Tongue (tissue), 2 donors: Measurements from ENCODE around the gene SLC25A21. TPM values are rescaled to one million over a fixed set of nuclear protein-coding genes. Genes with fewer than 3 reads are reported as not detected.
A peak's percentile ranks its signal among the peaks of the same experiment; 100 is the strongest.

Source experiments
- DNase-seq: peaks from one replicate; pipeline ENCODE4 v3.0.0-alpha.2; 2015
- total RNA-seq: library from RNA; depleted of rRNA; stranded (reverse); fragments of >200 nt; gene quantifications from one replicate; pipeline ENCODE4 v1.2.3, GENCODE V29; 2014

SLC25A21 gene
- total RNA-seq, 1 donor from 2014 or later = 1.3 TPM

- DNase-seq = no peak
Measured at GRCh38 chr14:36757734-36758601, 414.4 kb downstream of the SLC25A21 start.

- DNase-seq = no peak
Measured at GRCh38 chr14:36756226-36756625, 416.2 kb downstream of the SLC25A21 start.

GRCh38 chr14:36755756-36756155 is 416.6 kb downstream of the SLC25A21 start:
- DNase-seq = peak; percentile 70

- DNase-seq = no peak
Measured at GRCh38 chr14:36751920-36752319, 420.5 kb downstream of the SLC25A21 start.

- DNase-seq = peak; percentile 61
Measured at GRCh38 chr14:36751106-36751505, 421.3 kb downstream of the SLC25A21 start.

GRCh38 chr14:36750244-36750643 is 422.2 kb downstream of the SLC25A21 start:
- no peak for DNase-seq

GRCh38 chr14:36748610-36749213 is 423.7 kb downstream of the SLC25A21 start:
- DNase-seq = peak; percentile 31

GRCh38 chr14:36747411-36748184 is 424.8 kb downstream of the SLC25A21 start:
- no peak for DNase-seq

- no peak for DNase-seq
Measured at GRCh38 chr14:36746872-36747271, 425.5 kb downstream of the SLC25A21 start.

GRCh38 chr14:36741858-36742257 is 430.5 kb downstream of the SLC25A21 start:
- DNase-seq = peak; percentile 12

- DNase-seq = no peak
Measured at GRCh38 chr14:36738269-36738668, 434.1 kb downstream of the SLC25A21 start.

- DNase-seq = no peak
Measured at GRCh38 chr14:36726128-36726527, 446.3 kb downstream of the SLC25A21 start.

GRCh38 chr14:36724162-36724561 is 448.2 kb downstream of the SLC25A21 start:
- no peak for DNase-seq

- no peak for DNase-seq
Measured at GRCh38 chr14:36723530-36723929, 448.9 kb downstream of the SLC25A21 start.

- DNase-seq = no peak
Measured at GRCh38 chr14:36721877-36722276, 450.5 kb downstream of the SLC25A21 start.

GRCh38 chr14:36720657-36721056 is 451.7 kb downstream of the SLC25A21 start:
- DNase-seq = no peak

GRCh38 chr14:36719823-36720222 is 452.6 kb downstream of the SLC25A21 start:
- DNase-seq = no peak

- DNase-seq = no peak
Measured at GRCh38 chr14:36718216-36718615, 454.2 kb downstream of the SLC25A21 start.

- DNase-seq = peak; percentile 19
Measured at GRCh38 chr14:36717363-36717762, 455.0 kb downstream of the SLC25A21 start.

GRCh38 chr14:36716614-36717184 is 455.7 kb downstream of the SLC25A21 start:
- DNase-seq = no peak

GRCh38 chr14:36713960-36714703 is 458.3 kb downstream of the SLC25A21 start:
- DNase-seq = no peak

GRCh38 chr14:36707570-36707969 is 464.8 kb downstream of the SLC25A21 start:
- no peak for DNase-seq
